K562 treated with DMSO at 1 percent for 48 hours (cell line): ENCODE results near the gene COMMD1. TPM values are rescaled to one million over a fixed set of nuclear protein-coding genes. Genes with fewer than 3 reads are reported as not detected.

Source experiments
- total RNA-seq: library from RNA; unstranded; fragments of 300-600 nt; gene quantifications from 2 replicates; pipeline ENCODE4 v1.2.3, GENCODE V29; 2022; ENCODE audit warnings: low replicate concordance; ENCODE audit errors: extremely low read depth

The COMMD1 gene
- not detected in 2 replicates for total RNA-seq

DNA sequence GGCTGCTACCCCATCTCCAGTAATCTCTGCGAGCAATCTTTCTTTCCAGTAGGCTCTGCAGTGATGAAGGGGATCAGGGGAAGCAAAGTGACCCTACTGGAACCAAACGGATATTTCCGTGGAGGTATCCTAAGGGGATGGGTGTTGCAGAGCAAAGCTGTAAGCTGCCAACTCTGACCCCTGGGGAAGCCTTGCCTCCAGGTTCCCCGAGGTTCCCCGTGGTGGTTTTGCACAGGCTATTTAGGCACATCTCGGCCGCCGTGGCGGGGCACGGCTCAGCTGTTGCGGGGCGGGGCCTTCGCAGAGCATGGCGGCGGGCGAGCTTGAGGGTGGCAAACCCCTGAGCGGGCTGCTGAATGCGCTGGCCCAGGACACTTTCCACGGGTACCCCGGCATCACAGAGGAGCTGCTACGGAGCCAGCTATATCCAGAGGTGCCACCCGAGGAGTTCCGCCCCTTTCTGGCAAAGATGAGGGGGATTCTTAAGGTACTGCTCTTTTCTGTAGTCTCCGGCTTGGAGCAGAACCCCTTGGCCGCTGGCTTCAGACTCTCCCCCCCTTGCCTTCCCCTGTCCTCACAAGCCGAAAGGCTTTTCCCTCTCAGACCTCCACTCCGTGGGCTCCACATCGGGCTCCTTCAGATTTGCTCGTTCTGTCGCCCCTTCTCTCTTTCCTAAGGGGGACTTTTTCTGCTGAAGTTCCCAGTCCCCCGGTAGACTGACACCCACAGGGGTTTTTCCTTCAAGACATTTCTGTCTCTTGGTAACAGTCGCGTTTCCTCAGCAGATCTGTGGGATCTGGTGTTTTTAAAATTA, at the start of gene COMMD1:
Gene COMMD1, plus strand, starts transcription at position 303 of the 814 bp plus-strand sequence. Its CDS starts 5 bp downstream, at position 308.

DNA sequence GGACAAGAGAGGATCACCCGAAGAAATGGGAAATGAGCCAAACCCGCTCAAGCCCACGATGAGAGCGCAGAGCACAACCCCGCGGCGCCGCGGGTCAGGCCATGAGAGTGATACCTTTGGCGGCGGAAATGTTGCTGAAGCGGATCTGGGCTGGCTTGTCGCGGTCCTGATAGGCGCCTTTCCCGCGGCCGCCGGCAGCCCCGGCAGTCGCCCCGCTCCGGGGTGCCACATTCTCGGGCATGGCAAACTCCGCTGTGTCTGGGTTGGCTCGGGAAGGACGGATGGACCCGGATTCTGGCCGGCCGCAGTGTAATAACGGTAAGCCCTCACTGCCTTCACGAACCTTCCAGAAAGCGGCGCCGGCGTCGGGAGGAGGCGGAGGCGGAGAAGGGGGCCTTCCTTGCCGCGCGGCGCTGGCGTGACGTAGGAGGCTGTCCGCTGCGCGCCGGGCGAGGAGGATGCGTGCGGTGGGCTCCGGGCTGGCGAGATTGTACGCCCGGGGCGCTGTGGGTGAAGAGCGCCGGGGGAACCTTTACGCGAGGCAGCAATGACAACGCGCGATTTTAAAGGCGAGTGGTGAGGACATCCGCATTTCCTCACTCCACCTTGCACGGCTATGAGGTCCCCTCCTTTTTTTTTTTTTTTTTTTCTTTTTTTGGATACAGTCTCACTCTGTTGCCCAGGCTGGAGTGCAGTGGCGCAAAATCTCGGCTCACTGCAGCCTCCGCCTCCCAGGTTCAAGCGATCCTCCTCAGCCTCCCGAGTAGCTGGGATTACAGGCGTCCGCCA, 17.0 kb upstream of the COMMD1 start, which contains the start of gene CCT4:
Gene CCT4, minus strand, starts transcription at position 390 of the 789 bp plus-strand sequence. Its CDS starts 149 bp downstream, at position 241.

Other genes starting within 250 kb of the COMMD1 start
- gene FAM161A, start 51.6 kb upstream of the COMMD1 start, total RNA-seq, result not detected in 2 replicates
- 982 TPM in 1 of 2 replicates, not detected in the other for gene CCT4, start 17.0 kb upstream of the COMMD1 start, total RNA-seq